Gastroesophageal sphincter (tissue), 3 donors: Measurements from ENCODE around the gene TNRC6A.

Experiments used
- POLR2AphosphoS5 ChIP-seq: sonication (generic); formaldehyde crosslinking; IDR thresholded peaks from one replicate; pipeline ENCODE4 v1.6.1; 2017; ENCODE audit warnings: antibody characterized with exemption
- TF ChIP-seq, protein P1 (sequence below), 4 experiments: fragments of 200-600 bp in 2 of 4; fragments of 450-650 bp in 2 of 4; sonication (generic) in 1 of 4; IDR thresholded peaks; one replicate each; pipeline ENCODE4 v1.5.1; 2017 to 2019; ENCODE audit warnings: antibody characterized with exemption in 4 of 4, mild to moderate bottlenecking in 2 of 4, moderate library complexity in 2 of 4

- TF ChIP-seq, protein P1, sequence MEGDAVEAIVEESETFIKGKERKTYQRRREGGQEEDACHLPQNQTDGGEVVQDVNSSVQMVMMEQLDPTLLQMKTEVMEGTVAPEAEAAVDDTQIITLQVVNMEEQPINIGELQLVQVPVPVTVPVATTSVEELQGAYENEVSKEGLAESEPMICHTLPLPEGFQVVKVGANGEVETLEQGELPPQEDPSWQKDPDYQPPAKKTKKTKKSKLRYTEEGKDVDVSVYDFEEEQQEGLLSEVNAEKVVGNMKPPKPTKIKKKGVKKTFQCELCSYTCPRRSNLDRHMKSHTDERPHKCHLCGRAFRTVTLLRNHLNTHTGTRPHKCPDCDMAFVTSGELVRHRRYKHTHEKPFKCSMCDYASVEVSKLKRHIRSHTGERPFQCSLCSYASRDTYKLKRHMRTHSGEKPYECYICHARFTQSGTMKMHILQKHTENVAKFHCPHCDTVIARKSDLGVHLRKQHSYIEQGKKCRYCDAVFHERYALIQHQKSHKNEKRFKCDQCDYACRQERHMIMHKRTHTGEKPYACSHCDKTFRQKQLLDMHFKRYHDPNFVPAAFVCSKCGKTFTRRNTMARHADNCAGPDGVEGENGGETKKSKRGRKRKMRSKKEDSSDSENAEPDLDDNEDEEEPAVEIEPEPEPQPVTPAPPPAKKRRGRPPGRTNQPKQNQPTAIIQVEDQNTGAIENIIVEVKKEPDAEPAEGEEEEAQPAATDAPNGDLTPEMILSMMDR (IDR thresholded peaks at IDR 0.05): no peak
- no peak for TF ChIP-seq POLR2AphosphoS5
Measured at GRCh38 chr16:24873028-24873427, 143.6 kb downstream of the TNRC6A start.
